KMS-11 (cell line): ENCODE measurements around the gene PIGS.

Experiments used
- H2AFZ ChIP-seq: fragments of 200-600 bp; sonication (generic); 2 replicates; pipeline ENCODE4 v1.6.1; 2016; ENCODE audit warnings: antibody characterized with exemption, mixed run types, low read depth
- H3K27ac ChIP-seq: fragments of 200-600 bp; sonication (generic); 2 replicates; pipeline ENCODE4 v1.6.1; 2016; ENCODE audit warnings: mild to moderate bottlenecking, mixed run types
- H3K27me3 ChIP-seq: fragments of 200-600 bp; sonication (generic); 2 replicates; pipeline ENCODE4 v1.6.1; 2017; ENCODE audit warnings: mild to moderate bottlenecking, low read depth, mixed run types, moderate library complexity; ENCODE audit not compliant: insufficient read depth
- H3K36me3 ChIP-seq: fragments of 200-600 bp; sonication (generic); 2 replicates; pipeline ENCODE4 v1.6.1; 2017; ENCODE audit warnings: mild to moderate bottlenecking, mixed run types; ENCODE audit not compliant: insufficient read depth
- H3K4me1 ChIP-seq: fragments of 200-600 bp; sonication (generic); 2 replicates; pipeline ENCODE4 v1.6.1; 2016; ENCODE audit warnings: mild to moderate bottlenecking, low read depth, mixed run types; ENCODE audit not compliant: poor library complexity, severe bottlenecking
- H3K4me2 ChIP-seq: fragments of 200-600 bp; sonication (generic); 2 replicates; pipeline ENCODE4 v1.7.0; 2016; ENCODE audit warnings: mild to moderate bottlenecking, mixed run types
- H3K4me3 ChIP-seq: fragments of 200-600 bp; sonication (generic); IDR thresholded peaks from 2 replicates; pipeline ENCODE4 v1.6.1; 2017; ENCODE audit warnings: low read depth, low read length, mixed read lengths; ENCODE audit not compliant: insufficient read depth
- H3K79me2 ChIP-seq: fragments of 200-600 bp; sonication (generic); 2 replicates; pipeline ENCODE4 v1.6.1; 2016; ENCODE audit warnings: low read depth, mixed run types; ENCODE audit not compliant: insufficient read depth
- H3K9ac ChIP-seq: fragments of 200-600 bp; sonication (generic); 2 replicates; pipeline ENCODE4 v1.6.1; 2016; ENCODE audit warnings: mild to moderate bottlenecking, mixed run types
- H4K20me1 ChIP-seq: fragments of 200-600 bp; sonication (generic); 2 replicates; pipeline ENCODE4 v1.6.1; 2016; ENCODE audit warnings: mild to moderate bottlenecking, mixed run types; ENCODE audit not compliant: insufficient read depth
- CTCF ChIP-seq: fragments of 200-600 bp; sonication (generic); conservative IDR thresholded peaks from 2 replicates; pipeline ENCODE4 v1.6.1; 2017; ENCODE audit warnings: low read depth, mild to moderate bottlenecking, antibody characterized with exemption, low read length, moderate library complexity, mixed read lengths

The PIGS gene

GRCh38 chr17:28534740-28535375, 36.5 kb downstream of the PIGS start:
- Histone ChIP-seq H3K36me3 (no peaks in the 10 kb centered on the region), H4K20me1 (no peaks in the 10 kb centered on the region), H3K9ac (no peak overlapping the region), H3K79me2 (no peaks in the 10 kb centered on the region), H3K4me3 (no peak overlapping the region), H3K27ac (no peak overlapping the region), H2AFZ (no peak overlapping the region), H3K4me2 (no peak overlapping the region), H3K4me1 (peaks cover 30% of the 10 kb centered on the region), H3K27me3 (peaks cover 93% of the 10 kb centered on the region)
- TF ChIP-seq CTCF, result no peak

GRCh38 chr17:28533091-28533807, 38.1 kb downstream of the PIGS start:
- Histone ChIP-seq H3K36me3 (no peaks in the 10 kb centered on the region), H3K79me2 (no peaks in the 10 kb centered on the region), H3K4me1 (peaks cover 16% of the 10 kb centered on the region), H3K27me3 (peaks cover 81% of the 10 kb centered on the region), H3K4me3 (no peak overlapping the region), H3K4me2 (no peak overlapping the region), H4K20me1 (no peaks in the 10 kb centered on the region), H2AFZ (no peak overlapping the region), H3K9ac (no peak overlapping the region), H3K27ac (no peak overlapping the region)
- TF ChIP-seq CTCF, result no peak

- H3K4me2 ChIP-seq, result no peak overlapping the region
- H3K9ac ChIP-seq, result no peak overlapping the region
- no peaks in the 10 kb centered on the region for H4K20me1 ChIP-seq
- H3K36me3 ChIP-seq, result no peaks in the 10 kb centered on the region
- H3K27ac ChIP-seq, result no peak overlapping the region
- peaks cover 71% of the 10 kb centered on the region for H3K27me3 ChIP-seq
- no peak overlapping the region for H3K4me3 ChIP-seq
- TF ChIP-seq CTCF, result no peak
- H2AFZ ChIP-seq, result no peak overlapping the region
- no peaks in the 10 kb centered on the region for H3K79me2 ChIP-seq
- peaks cover 6% of the 10 kb centered on the region for H3K4me1 ChIP-seq
Measured at GRCh38 chr17:28532050-28532960, 39.0 kb downstream of the PIGS start.

- Histone ChIP-seq H3K79me2 (no peaks in the 10 kb centered on the region), H3K4me2 (no peak overlapping the region), H3K4me3 (no peak overlapping the region), H3K4me1 (no peaks in the 10 kb centered on the region), H3K36me3 (no peaks in the 10 kb centered on the region), H4K20me1 (no peaks in the 10 kb centered on the region), H3K27ac (no peak overlapping the region), H3K27me3 (peaks cover 57% of the 10 kb centered on the region), H3K9ac (no peak overlapping the region), H2AFZ (no peak overlapping the region)
- TF ChIP-seq CTCF, result no peak
Measured at GRCh38 chr17:28530926-28531325, 40.4 kb downstream of the PIGS start.
